ENCODE results near the gene LIPK. TPM values are rescaled to one million over a fixed set of nuclear protein-coding genes. Genes with fewer than 3 reads are reported as not detected.

LIPK gene
- total RNA-seq, 4 donors from 2014 or later: not detected

DNA sequence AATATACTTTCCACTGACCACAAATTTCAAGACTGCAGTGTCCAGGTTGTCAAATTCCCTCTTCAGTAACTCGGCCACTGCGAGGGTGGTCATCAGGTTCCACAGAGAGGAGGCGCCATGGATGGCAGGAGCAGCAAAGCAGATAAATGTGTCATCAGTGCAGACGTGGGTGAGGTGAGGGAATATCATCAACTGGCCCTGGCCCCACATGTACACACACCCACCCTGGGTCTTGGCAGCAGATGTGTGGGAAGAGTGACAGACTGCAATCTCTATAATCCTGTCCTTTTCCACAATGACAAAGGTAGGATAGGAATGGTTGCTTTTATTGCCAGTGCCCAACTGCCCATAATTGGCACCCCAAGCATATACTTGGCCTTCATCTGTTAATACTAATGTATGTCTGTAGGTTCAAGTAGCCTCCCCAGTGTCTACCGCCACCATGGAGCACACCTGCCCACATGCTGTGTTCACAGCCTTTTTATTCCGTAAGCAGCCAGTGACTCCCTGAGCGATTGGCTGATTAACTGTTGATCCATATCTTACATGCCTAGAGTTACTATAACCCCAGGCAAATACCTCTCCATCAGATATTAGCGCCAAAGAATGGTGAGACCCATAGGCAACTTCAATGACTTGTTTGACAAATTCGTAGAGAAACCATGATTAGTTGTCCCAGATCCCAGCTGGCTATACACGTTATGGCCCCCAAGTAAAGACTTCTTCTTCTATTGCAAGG is 80.2 kb downstream of the LIPK start:
- in situ Hi-C loops (cut with MboI; ENCODE audit: low sequenced_read_pairs in 4 of 4) (no loop called here), intact Hi-C loops (cut with DNase I; ENCODE audit: low total_unique reads) (no loop called here)
- H3K27ac ChIP-seq: no peak overlapping the region
- H3K4me1 ChIP-seq: no peaks in the 10 kb centered on the region
- ATAC-seq (no peak), DNase-seq (no peak)
- no peak for TF ChIP-seq POLR2A (IDR thresholded peaks at IDR 0.05)
- TF ChIP-seq, protein P1, sequence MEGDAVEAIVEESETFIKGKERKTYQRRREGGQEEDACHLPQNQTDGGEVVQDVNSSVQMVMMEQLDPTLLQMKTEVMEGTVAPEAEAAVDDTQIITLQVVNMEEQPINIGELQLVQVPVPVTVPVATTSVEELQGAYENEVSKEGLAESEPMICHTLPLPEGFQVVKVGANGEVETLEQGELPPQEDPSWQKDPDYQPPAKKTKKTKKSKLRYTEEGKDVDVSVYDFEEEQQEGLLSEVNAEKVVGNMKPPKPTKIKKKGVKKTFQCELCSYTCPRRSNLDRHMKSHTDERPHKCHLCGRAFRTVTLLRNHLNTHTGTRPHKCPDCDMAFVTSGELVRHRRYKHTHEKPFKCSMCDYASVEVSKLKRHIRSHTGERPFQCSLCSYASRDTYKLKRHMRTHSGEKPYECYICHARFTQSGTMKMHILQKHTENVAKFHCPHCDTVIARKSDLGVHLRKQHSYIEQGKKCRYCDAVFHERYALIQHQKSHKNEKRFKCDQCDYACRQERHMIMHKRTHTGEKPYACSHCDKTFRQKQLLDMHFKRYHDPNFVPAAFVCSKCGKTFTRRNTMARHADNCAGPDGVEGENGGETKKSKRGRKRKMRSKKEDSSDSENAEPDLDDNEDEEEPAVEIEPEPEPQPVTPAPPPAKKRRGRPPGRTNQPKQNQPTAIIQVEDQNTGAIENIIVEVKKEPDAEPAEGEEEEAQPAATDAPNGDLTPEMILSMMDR (IDR thresholded peaks at IDR 0.05 in 4 of 5, conservative IDR thresholded peaks at IDR 0.05 in 1 of 5): no peak
- H3K4me3 ChIP-seq: no peak overlapping the region
- H3K27me3 ChIP-seq: no peaks in the 10 kb centered on the region
- no peaks in the 10 kb centered on the region for H3K9me3 ChIP-seq
- H3K36me3 ChIP-seq: no peaks in the 10 kb centered on the region

- intact Hi-C loops (cut with DNase I; ENCODE audit: low total_unique reads) (no loop called here), in situ Hi-C loops (cut with MboI; ENCODE audit: low sequenced_read_pairs in 4 of 4) (no loop called here)
- DNase-seq (no peak), ATAC-seq (no peak)
- H3K4me1 ChIP-seq: no peaks in the 10 kb centered on the region
- no peak overlapping the region for H3K27ac ChIP-seq
- no peaks in the 10 kb centered on the region for H3K27me3 ChIP-seq
- TF ChIP-seq, protein P1 (IDR thresholded peaks at IDR 0.05 in 4 of 5, conservative IDR thresholded peaks at IDR 0.05 in 1 of 5): no peak
- no peak for TF ChIP-seq POLR2A (IDR thresholded peaks at IDR 0.05)
- no peaks in the 10 kb centered on the region for H3K36me3 ChIP-seq
- H3K4me3 ChIP-seq: no peak overlapping the region
- H3K9me3 ChIP-seq: no peaks in the 10 kb centered on the region
These were observed 81.4 kb downstream of the LIPK start for GRCh38 chr10:88787463-88787862.

DNA sequence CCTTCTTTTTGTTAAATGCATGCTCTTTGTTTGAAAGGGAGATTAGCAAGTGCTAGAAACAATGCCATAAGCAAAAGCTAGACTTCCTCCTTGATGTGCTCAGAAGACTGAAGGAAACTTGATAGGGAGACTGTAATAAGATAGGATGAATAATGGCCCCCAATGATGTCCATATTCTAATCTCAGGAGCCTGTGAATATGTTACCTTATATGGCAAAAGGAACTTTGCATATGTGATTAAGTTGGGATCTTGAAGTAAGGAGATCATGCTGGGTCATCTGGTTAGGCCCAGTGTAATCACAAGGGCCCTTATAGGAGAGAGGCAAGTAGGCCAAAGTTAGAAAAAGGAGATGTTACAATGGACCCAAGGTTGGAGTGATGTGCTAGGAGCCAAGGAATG is 82.9 kb downstream of the LIPK start:
- Histone ChIP-seq H3K4me1 (no peaks in the 10 kb centered on the region), H3K27ac (no peak overlapping the region), H3K36me3 (no peaks in the 10 kb centered on the region), H3K9me3 (no peaks in the 10 kb centered on the region), H3K27me3 (no peaks in the 10 kb centered on the region), H3K4me3 (no peak overlapping the region)
- ATAC-seq: no peak
- intact Hi-C loops (cut with DNase I; ENCODE audit: low total_unique reads) (no loop called here), in situ Hi-C loops (cut with MboI; ENCODE audit: low sequenced_read_pairs in 4 of 4) (no loop called here)
- TF ChIP-seq, protein P1 (IDR thresholded peaks at IDR 0.05 in 4 of 5, conservative IDR thresholded peaks at IDR 0.05 in 1 of 5): no peak
- no peak for TF ChIP-seq POLR2A (IDR thresholded peaks at IDR 0.05)
- no peak for DNase-seq

GRCh38 chr10:88791924-88792323 is 85.9 kb downstream of the LIPK start:
- DNase-seq (no peak), ATAC-seq (no peak)
- H3K4me3 ChIP-seq: no peak overlapping the region
- intact Hi-C loops (cut with DNase I; ENCODE audit: low total_unique reads): no loop called here
- no peaks in the 10 kb centered on the region for H3K27me3 ChIP-seq
- no peaks in the 10 kb centered on the region for H3K4me1 ChIP-seq
- no peaks in the 10 kb centered on the region for H3K36me3 ChIP-seq
- in situ Hi-C loops (cut with MboI; ENCODE audit: low sequenced_read_pairs in 4 of 4): no loop called here
- H3K27ac ChIP-seq: no peak overlapping the region
- no peak for TF ChIP-seq POLR2A (IDR thresholded peaks at IDR 0.05)
- TF ChIP-seq, protein P1 (IDR thresholded peaks at IDR 0.05 in 4 of 5, conservative IDR thresholded peaks at IDR 0.05 in 1 of 5): peak in 1 of 5 experiments; percentile 30
- no peaks in the 10 kb centered on the region for H3K9me3 ChIP-seq

GRCh38 chr10:88792661-88793060 is 86.6 kb downstream of the LIPK start:
- ATAC-seq (no peak), DNase-seq (peak; percentile 2 to 21)
- H3K27ac ChIP-seq: no peak overlapping the region
- H3K36me3 ChIP-seq: no peaks in the 10 kb centered on the region
- no peak overlapping the region for H3K4me3 ChIP-seq
- TF ChIP-seq, protein P1 (IDR thresholded peaks at IDR 0.05 in 4 of 5, conservative IDR thresholded peaks at IDR 0.05 in 1 of 5): no peak
- no peak for TF ChIP-seq POLR2A (IDR thresholded peaks at IDR 0.05)
- H3K27me3 ChIP-seq: no peaks in the 10 kb centered on the region
- no peaks in the 10 kb centered on the region for H3K4me1 ChIP-seq
- intact Hi-C loops (cut with DNase I; ENCODE audit: low total_unique reads) (no loop called here), in situ Hi-C loops (cut with MboI; ENCODE audit: low sequenced_read_pairs in 4 of 4) (no loop called here)
- H3K9me3 ChIP-seq: no peaks in the 10 kb centered on the region

Data from gastrocnemius medialis (tissue), 4 donors.